Loucy (cell line): ENCODE measurements around the gene ARMC6.

Source experiments
- H2AFZ ChIP-seq: fragments of 200-600 bp; sonication (generic); 2 replicates; pipeline ENCODE4 v1.6.0; 2016; ENCODE audit warnings: antibody characterized with exemption, mild to moderate bottlenecking, low read length, moderate library complexity
- H3F3A ChIP-seq: fragments of 200-600 bp; 2 replicates; pipeline ENCODE4 v1.6.0; 2016; ENCODE audit warnings: antibody characterized with exemption, low read depth, mild to moderate bottlenecking
- H3K27me3 ChIP-seq: fragments of 200-600 bp; sonication (generic); 2 replicates; pipeline ENCODE4 v1.6.1; 2014; ENCODE audit warnings: low read length, mild to moderate bottlenecking; ENCODE audit not compliant: insufficient read depth, poor library complexity, severe bottlenecking
- H3K36me3 ChIP-seq: fragments of 200-600 bp; sonication (generic); 2 replicates; pipeline ENCODE4 v1.6.1; 2016; ENCODE audit warnings: low read length; ENCODE audit not compliant: insufficient read depth
- H3K4me1 ChIP-seq: fragments of 200-600 bp; sonication (generic); 2 replicates; pipeline ENCODE4 v1.5.1; 2014; ENCODE audit warnings: low read length, mild to moderate bottlenecking; ENCODE audit not compliant: insufficient read depth, poor library complexity, severe bottlenecking
- H3K4me2 ChIP-seq: fragments of 200-600 bp; sonication (generic); 2 replicates; pipeline ENCODE4 v1.6.0; 2014; ENCODE audit warnings: antibody characterized with exemption, low read length, low read depth, mild to moderate bottlenecking; ENCODE audit not compliant: poor library complexity, severe bottlenecking
- H3K4me3 ChIP-seq: fragments of 200-600 bp; sonication (generic); 2 replicates; pipeline ENCODE4 v1.5.1; 2014; ENCODE audit warnings: low read length, mild to moderate bottlenecking, mixed read lengths; ENCODE audit not compliant: poor library complexity, severe bottlenecking
- H3K79me2 ChIP-seq: fragments of 200-600 bp; sonication (generic); 2 replicates; pipeline ENCODE4 v1.6.1; 2014; ENCODE audit warnings: low read length; ENCODE audit not compliant: insufficient read depth
- H3K9ac ChIP-seq: fragments of 200-600 bp; sonication (generic); 2 replicates; pipeline ENCODE4 v1.6.0; 2014; ENCODE audit warnings: mild to moderate bottlenecking, low read depth, low read length, moderate library complexity; ENCODE audit not compliant: poor library complexity, severe bottlenecking
- H3K9me2 ChIP-seq: fragments of 200-600 bp; sonication (generic); replicated peaks from 2 replicates; pipeline ENCODE4 v1.6.1; 2016; ENCODE audit warnings: low read depth, low read length, mixed read lengths
- H3K9me3 ChIP-seq: fragments of 200-600 bp; sonication (generic); 2 replicates; pipeline ENCODE4 v1.6.1; 2014; ENCODE audit warnings: mild to moderate bottlenecking, antibody characterized with exemption, low read length, low read depth; ENCODE audit not compliant: insufficient read depth
- H4K20me1 ChIP-seq: fragments of 200-600 bp; sonication (generic); 2 replicates; pipeline ENCODE4 v1.6.0; 2014; ENCODE audit warnings: antibody characterized with exemption, low read length, mild to moderate bottlenecking; ENCODE audit not compliant: insufficient read depth, poor library complexity, severe bottlenecking
- EZH2phosphoT487 ChIP-seq: fragments of 200-600 bp; IDR thresholded peaks from 2 replicates; pipeline ENCODE4 v1.6.1; 2018; ENCODE audit warnings: antibody characterized with exemption, mild to moderate bottlenecking, moderate library complexity, borderline replicate concordance
- TF ChIP-seq, protein P1 (sequence below): fragments of 200-600 bp; sonication (generic); conservative IDR thresholded peaks from 2 replicates; pipeline ENCODE4 v1.5.1; 2014; ENCODE audit warnings: mild to moderate bottlenecking, antibody characterized with exemption, low read length

ARMC6 gene

DNA sequence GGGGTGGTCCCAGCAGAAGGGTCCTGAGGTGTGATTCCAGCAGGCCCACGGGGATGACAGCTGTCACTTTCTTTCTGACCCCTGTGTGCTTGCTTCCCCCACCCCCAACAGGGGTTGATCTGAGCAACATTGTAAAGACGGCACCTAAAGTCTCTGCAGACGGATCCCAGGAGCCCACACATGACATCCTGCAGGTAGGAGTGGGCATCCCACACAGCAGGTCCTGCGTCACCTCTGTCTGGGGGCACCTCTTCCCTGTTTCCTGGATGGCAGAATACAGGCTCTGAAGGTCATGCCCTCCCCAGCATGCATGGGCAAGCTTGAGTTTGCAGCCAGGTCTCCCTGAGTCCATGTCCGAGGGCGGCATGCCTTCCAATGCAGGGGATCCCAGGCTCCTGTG lies 10.5 kb downstream of the ARMC6 start:
- H3K4me2 ChIP-seq = no peak overlapping the region
- peaks cover 11% of the 10 kb centered on the region; the same call in 1 of the 2 replicates for H3K79me2 ChIP-seq
- H3K9me3 ChIP-seq = no peaks in the 10 kb centered on the region
- H3K9me2 ChIP-seq = no peaks in the 10 kb centered on the region
- no peaks in the 10 kb centered on the region for H3K4me1 ChIP-seq
- no peak overlapping the region for H3K9ac ChIP-seq
- no peak overlapping the region for H3K4me3 ChIP-seq
- H3K27me3 ChIP-seq = no peaks in the 10 kb centered on the region
- H2AFZ ChIP-seq = no peak overlapping the region
- peaks cover 18% of the 10 kb centered on the region; the same call in 1 of the 2 replicates for H3K36me3 ChIP-seq
- H3F3A ChIP-seq = no peaks in the 10 kb centered on the region
- no peaks in the 10 kb centered on the region for H4K20me1 ChIP-seq
- TF ChIP-seq EZH2phosphoT487 = no peak
- TF ChIP-seq, protein P1, sequence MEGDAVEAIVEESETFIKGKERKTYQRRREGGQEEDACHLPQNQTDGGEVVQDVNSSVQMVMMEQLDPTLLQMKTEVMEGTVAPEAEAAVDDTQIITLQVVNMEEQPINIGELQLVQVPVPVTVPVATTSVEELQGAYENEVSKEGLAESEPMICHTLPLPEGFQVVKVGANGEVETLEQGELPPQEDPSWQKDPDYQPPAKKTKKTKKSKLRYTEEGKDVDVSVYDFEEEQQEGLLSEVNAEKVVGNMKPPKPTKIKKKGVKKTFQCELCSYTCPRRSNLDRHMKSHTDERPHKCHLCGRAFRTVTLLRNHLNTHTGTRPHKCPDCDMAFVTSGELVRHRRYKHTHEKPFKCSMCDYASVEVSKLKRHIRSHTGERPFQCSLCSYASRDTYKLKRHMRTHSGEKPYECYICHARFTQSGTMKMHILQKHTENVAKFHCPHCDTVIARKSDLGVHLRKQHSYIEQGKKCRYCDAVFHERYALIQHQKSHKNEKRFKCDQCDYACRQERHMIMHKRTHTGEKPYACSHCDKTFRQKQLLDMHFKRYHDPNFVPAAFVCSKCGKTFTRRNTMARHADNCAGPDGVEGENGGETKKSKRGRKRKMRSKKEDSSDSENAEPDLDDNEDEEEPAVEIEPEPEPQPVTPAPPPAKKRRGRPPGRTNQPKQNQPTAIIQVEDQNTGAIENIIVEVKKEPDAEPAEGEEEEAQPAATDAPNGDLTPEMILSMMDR = no peak

GRCh38 chr19:19049406-19049805 lies 16.0 kb downstream of the ARMC6 start:
- no peaks in the 10 kb centered on the region for H3K9me2 ChIP-seq
- TF ChIP-seq EZH2phosphoT487 = no peak
- TF ChIP-seq, protein P1 = no peak
- no peak overlapping the region for H2AFZ ChIP-seq
- no peaks in the 10 kb centered on the region for H4K20me1 ChIP-seq
- H3K4me1 ChIP-seq = no peaks in the 10 kb centered on the region
- H3K9ac ChIP-seq = no peak overlapping the region
- no peaks in the 10 kb centered on the region for H3K9me3 ChIP-seq
- H3K36me3 ChIP-seq = peaks cover 23% of the 10 kb centered on the region; the same call in 1 of the 2 replicates
- no peaks in the 10 kb centered on the region for H3K79me2 ChIP-seq
- H3K27me3 ChIP-seq = no peaks in the 10 kb centered on the region
- H3F3A ChIP-seq = no peaks in the 10 kb centered on the region
- no peak overlapping the region for H3K4me3 ChIP-seq
- H3K4me2 ChIP-seq = no peak overlapping the region

- Histone ChIP-seq H3K36me3 (peaks cover 27% of the 10 kb centered on the region; the same call in 1 of the 2 replicates), H3K9me3 (no peaks in the 10 kb centered on the region), H2AFZ (no peak overlapping the region), H3K4me1 (no peaks in the 10 kb centered on the region), H3F3A (no peaks in the 10 kb centered on the region), H3K4me2 (no peak overlapping the region), H4K20me1 (no peaks in the 10 kb centered on the region), H3K79me2 (no peaks in the 10 kb centered on the region), H3K4me3 (no peak overlapping the region), H3K27me3 (no peaks in the 10 kb centered on the region), H3K9ac (no peak overlapping the region), H3K9me2 (no peaks in the 10 kb centered on the region)
- TF ChIP-seq EZH2phosphoT487 = no peak
- TF ChIP-seq, protein P1 = no peak
These were observed 16.7 kb downstream of the ARMC6 start for GRCh38 chr19:19050104-19050503.
